Breast epithelium (tissue), 3 donors: Measurements from ENCODE around the gene JADE2.

Experiments used
- CTCF ChIP-seq, 3 donors: fragments of 450-650 bp; IDR thresholded peaks; one replicate each; pipeline ENCODE4 v1.5.1; 2016 to 2017; ENCODE audit warnings: antibody characterized with exemption in 3 of 3, mild to moderate bottlenecking in 3 of 3, moderate library complexity in 3 of 3
- POLR2AphosphoS5 ChIP-seq, 3 donors: sonication (generic); formaldehyde crosslinking; IDR thresholded peaks; one replicate each; pipeline ENCODE4 v1.6.1; 2017; ENCODE audit warnings: antibody characterized with exemption in 3 of 3

GRCh38 chr5:134489227-134489944 lies 36.1 kb upstream of the JADE2 start:
- no peak for TF ChIP-seq CTCF (IDR thresholded peaks at IDR 0.05)
- TF ChIP-seq POLR2AphosphoS5 (IDR thresholded peaks at IDR 0.05): no peak
